ENCODE data around the gene SLC27A5.
"Not testable (repeated sequence)": the region's sequence is repeated elsewhere in the genome, so short reads cannot be mapped to it uniquely, and the experiment has no call there.

Gene SLC27A5

GRCh38 chr19:58550362-58551122 is 38.8 kb upstream of the SLC27A5 start:
- DNase-seq (ENCODE audit: low read depth) = no peak

GRCh38 chr19:58549664-58550361 is 38.0 kb upstream of the SLC27A5 start:
- no peak for DNase-seq (ENCODE audit: low read depth)

- DNase-seq (ENCODE audit: low read depth) = no peak
Measured at GRCh38 chr19:58548859-58549663, 37.3 kb upstream of the SLC27A5 start.

GRCh38 chr19:58547323-58548312 is 35.8 kb upstream of the SLC27A5 start:
- DNase-seq (ENCODE audit: low read depth) = no peak

GRCh38 chr19:58546019-58546530 is 34.3 kb upstream of the SLC27A5 start:
- no peak for DNase-seq (ENCODE audit: low read depth)

GRCh38 chr19:58545286-58546018 is 33.7 kb upstream of the SLC27A5 start:
- no peak for DNase-seq (ENCODE audit: low read depth)

GRCh38 chr19:58544591-58545285 is 32.9 kb upstream of the SLC27A5 start:
- DNase-seq (ENCODE audit: low read depth) = peak; percentile 66

GRCh38 chr19:58543826-58544590 is 32.2 kb upstream of the SLC27A5 start, which contains the start of gene TRIM28:
TRIM28 (plus strand) TSS chr19:58544064; CDS start chr19:58544758, 694 bp downstream.
- DNase-seq (ENCODE audit: low read depth) = peak; percentile 100

GRCh38 chr19:58542641-58543372 is 31.0 kb upstream of the SLC27A5 start:
- not testable (repeated sequence) for DNase-seq (ENCODE audit: low read depth)

GRCh38 chr19:58539169-58539559 is 27.4 kb upstream of the SLC27A5 start:
- DNase-seq (ENCODE audit: low read depth) = not testable (repeated sequence)

GRCh38 chr19:58538257-58539168 is 26.7 kb upstream of the SLC27A5 start:
- no peak for DNase-seq (ENCODE audit: low read depth)

- no peak for DNase-seq (ENCODE audit: low read depth)
Measured at GRCh38 chr19:58536852-58537798, 25.3 kb upstream of the SLC27A5 start.

GRCh38 chr19:58535857-58536256 is 24.1 kb upstream of the SLC27A5 start:
- no peak for DNase-seq (ENCODE audit: low read depth)

GRCh38 chr19:58531034-58531840 is 19.4 kb upstream of the SLC27A5 start:
- DNase-seq (ENCODE audit: low read depth) = no peak

- DNase-seq (ENCODE audit: low read depth) = no peak
Measured at GRCh38 chr19:58529405-58529804, 17.6 kb upstream of the SLC27A5 start.
